Inflammatory macrophage (primary cell): Measurements from ENCODE around the gene COX11.

Experiments
- DNase-seq, 2 donors: peaks; one replicate each; pipeline ENCODE4 v3.0.0-alpha.2; 2020 to 2022

COX11 gene

DNA sequence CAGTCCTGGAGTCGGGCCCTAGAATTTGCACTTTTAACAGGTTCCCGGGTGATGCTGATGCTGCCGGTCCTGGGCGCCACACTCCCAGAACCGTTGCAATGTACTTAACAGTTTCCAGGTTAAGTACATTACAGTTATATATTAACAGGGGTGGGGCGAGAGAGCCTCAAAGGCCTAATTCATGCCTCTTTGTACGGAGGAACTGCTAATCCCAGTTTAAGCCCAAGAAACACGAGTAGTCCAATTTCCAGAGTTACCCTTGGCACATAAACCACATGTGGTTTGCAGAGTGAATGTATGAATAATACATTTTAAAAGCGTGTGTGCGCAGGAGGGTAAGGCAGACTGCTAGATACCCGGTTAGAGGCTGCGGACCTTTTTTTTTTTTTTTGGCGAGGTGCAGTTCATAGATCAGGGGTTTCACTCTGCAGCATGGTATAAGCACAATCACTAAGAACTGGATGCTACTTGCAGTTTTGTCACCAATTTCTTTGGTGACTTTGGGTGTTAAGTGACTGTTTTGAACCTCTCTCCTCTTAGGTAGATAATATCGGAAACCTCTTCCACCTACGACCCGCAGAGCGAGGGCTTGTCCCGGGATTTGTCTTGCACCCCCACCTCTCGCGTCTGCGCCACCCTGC, 713 bp downstream of the COX11 start:
- peak in 1 of 2 donors; percentile 13 for DNase-seq

DNA sequence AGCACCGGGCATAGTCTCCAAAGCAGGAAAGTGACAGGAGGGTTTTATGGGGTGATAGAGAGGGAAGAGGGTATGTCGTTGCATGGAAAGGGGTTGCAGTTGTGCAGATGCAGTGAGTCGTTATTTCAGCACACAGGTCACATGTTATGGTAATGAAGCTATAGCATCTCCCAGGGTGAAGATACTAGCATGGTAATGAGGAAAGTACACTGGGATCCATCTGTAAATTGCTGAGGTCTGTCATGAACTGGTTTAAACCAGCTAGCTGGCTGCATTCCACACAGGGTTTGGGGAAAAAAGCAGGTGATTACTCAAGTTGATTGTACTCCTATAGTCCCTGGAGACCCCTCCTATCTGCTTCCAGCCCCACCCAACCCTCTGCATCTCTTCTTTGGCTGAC, 11.7 kb downstream of the COX11 start:
- no peak for DNase-seq

DNA sequence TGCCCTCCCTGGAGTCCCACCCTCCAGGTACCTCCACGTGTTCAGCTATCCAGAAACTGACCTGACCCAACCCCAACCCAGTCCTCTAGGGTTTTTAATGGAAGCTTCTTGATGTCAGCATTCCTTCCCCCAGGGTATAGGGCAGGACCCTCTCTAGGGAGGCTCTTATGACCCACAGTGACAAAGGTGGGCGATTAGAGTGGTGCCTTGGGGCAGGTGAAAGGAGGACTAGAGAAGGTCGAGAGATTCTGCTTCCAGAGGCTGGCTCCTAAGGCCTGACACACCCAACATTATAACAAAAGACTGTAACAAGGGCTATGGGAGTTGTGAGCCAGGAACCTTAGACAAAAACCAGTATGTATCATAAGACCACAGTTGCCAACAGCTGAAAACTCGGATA, 17.2 kb downstream of the COX11 start:
- DNase-seq: no peak

DNA sequence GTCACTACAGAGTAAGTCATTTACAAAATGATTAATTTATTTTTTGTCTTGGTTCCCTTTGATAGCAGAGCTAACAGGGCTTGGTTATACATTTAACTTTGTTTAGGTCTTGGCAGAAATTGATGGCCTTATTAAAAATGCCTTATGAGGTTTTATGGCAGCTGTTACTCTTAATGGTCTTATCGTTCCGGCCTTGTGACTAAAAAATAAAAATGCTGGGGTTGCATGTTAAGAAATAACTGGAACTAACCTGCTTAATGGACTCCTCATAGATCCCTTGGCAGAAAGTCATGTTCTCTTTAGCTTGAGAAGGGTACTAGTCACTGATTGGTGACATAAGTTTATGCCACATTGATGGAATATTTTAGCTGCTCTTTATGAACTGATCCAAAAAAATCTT, 18.3 kb downstream of the COX11 start:
- no peak for DNase-seq

DNA sequence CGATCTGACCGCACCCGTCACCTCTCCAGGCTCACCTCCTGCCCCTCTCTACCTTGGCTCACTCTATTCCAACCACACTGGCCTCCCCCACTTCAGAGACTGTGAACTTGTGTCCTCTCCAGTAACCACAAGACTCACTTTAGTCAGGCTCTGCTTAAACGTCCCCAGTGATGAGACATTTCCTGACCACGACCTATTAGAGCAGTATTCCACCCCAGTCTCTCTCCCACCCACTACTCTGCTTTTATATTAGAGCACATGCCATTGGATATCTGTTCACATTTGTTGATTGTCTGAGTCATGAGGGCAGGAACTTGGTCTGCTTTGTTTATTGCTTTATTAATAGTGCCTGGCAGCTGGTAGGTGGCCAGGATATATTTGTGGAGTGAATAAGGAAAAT, 20.1 kb downstream of the COX11 start:
- DNase-seq: no peak

DNA sequence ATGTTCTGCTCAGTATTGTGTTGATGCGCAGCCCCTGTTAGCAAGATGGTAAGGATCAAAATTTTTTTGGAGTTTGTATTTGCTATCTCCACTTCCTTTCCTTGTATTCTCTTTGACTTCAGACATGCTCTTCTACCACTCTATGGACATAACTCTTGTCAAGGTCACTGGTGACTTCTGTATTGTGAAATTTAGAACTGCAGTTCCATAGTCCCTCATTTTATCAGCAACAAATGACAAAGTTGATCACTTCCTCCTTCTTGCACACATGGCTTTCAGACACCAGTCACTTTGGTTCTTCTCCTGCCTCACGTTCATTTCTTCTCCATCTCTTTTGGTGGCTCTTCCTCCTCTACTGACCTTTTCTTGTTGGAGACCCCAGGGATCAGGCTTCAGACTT, 21.1 kb downstream of the COX11 start:
- DNase-seq: no peak

DNA sequence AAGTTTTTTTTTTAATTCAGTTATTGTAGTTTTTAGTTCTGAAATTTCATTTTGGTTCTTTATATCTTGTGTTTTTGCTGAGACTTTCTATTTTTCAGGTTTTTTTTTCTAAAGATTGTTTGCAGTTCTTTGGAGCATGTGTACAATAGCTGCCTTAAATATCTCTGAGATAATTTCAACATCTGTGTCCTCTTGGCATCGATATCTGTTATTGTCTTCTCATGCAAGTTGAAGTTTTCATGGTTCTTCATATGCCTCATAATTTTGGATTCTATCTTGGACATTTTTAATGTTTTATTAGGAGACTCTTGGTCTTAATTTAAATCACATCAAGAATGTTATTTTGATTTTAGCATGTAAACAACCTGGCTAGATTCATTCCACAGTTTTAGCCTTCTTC, 22.8 kb downstream of the COX11 start:
- DNase-seq: no peak

DNA sequence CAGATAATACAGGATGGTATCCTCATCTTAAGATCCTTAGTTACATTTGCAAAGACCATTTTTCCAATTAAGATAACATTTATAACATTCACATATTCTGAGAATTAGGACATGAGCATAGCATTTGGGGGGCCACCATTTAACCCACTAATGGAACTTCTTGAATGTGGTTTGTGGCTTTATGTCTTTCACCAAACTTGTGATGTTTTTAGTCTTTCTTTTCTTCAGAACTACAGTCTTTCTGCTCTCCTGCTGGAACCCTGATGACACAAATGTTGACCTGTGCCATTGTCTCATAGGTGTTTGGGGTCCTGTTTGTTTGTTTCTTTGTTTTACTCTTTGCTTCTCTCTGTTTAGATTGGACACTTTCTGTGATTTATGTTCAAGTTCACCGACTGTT, 23.2 kb downstream of the COX11 start:
- no peak for DNase-seq

DNA sequence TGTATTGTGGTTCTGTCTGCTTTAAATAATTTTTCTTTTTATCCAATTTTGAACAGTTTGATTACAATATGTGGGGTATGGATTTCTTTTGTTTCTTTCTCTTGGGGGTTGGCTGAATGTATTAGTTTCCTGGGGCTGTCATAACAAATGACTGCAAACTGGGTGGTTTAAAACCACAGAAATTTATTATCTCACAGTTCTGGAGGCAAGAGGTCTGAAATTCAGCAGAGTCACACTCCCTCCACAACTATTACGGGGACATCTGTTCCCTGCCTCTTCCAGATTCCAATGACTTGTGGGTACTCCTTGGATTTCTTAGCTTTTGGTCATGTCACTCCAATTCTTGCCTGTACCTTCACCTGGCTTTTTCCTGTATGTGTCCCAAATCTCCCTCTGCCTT, 23.7 kb downstream of the COX11 start:
- no peak for DNase-seq

DNA sequence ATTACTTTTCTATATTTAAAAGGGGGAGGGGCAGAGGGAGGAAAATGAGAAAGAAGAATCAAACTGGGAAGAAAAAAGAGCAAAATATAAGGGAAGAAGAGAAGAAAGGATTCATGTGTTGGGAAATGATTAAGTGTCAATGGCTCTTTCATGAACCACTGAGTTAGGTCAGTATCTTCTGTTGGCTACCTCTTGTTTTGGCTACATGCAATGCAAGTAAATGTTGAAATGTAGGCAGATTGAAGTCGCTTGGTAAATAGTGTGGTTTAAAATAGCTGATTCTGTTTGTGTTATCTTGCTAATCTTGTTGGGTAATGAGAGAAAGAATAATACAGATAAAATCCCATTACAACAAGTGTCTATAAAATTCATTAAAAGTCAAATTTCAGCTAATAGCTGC, 27.2 kb downstream of the COX11 start:
- DNase-seq: no peak

DNA sequence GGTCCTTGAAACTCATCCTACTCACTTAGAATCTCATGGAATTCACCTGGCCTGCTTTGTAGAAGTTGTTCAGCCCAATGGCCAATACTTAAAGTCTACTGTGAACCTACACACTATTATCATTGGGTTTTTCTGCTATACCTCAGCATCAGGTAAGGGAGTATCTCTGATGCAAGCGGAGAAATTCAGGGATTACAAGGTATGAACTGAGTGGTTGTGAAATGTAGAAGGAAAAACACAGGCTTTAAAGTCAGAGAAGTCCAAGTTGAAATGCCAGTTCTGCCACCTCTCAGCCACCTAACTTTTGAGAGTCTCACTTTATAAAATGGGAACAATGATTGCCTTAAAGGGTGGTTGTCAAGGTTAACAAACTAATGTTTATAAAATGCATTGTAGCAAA, 31.0 kb downstream of the COX11 start:
- DNase-seq: no peak

DNA sequence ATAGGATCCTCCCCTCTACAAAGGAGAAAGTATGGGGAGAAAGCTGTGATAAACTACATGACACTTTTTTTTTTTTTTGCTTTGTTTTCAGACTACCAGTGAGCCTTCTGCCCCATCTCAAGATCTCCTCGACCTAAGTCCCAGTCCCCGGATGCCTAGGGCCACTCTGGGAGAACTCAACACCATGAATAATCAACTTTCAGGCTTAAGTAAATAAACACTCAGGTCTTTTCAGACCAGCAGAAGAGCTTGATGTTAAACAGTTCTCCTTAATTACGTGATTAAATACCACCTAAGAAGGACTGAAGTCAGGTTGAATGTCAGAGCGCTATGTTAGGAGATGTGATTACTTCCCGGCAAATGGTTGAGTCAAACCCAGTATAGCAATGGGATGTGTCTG, 31.4 kb downstream of the COX11 start:
- DNase-seq: no peak

DNA sequence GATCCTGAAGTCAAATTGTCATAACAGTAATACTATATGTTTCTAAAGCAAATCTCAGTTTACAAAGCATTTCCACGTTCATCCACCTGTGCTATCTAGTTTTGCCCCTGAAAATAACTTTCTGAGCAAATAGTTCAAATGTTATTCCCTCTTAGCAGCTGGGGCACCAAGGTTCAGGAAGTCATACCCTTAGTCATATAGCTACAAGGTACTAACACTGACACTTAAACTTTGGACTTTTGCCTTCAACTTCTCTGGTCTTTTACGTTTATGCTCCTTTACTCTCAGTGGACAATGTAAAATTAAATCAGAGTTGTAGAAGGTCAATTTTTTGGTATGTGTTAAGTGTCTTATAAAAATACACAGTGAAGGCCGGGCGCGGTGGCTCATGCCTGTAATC, 33.0 kb downstream of the COX11 start:
- no peak for DNase-seq

DNA sequence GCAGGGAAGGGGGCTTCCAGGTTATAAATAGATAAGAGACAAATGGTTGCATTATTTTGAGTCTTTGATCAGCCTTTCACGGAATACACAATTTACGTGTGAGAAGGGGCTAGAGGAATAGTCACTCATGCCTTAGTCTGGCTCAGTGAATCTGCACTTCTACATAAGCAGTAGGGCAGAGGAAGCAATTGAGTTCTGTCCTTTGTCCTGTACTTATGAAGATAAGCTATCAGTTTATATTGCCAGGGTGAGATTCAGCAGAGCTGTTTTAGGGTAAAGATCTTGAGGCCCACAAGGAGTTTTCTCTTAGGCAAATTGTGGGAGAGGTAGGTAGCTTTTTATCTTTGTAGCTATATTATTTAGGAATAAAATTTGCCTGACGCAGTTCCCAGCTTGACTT, 34.5 kb downstream of the COX11 start:
- DNase-seq: no peak

DNA sequence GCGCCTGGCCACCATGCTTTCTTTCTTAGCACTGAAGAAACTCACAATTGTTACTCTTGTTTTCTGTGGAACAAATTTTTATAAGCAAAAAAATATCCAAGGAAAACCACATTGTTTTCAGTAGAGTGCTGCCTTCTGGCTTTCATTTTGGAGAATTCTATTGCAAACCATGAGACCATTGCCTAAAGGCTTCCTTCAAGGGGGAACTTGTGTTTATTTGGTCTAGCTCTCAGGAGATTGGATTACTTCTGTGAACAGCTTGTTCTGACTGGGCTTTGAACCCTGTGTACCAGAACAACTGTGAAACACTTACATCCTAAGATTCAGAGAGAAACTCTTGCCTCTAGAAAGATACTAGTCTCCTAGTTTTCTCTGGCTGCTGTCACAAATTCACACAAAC, 35.7 kb downstream of the COX11 start:
- DNase-seq: no peak

DNA sequence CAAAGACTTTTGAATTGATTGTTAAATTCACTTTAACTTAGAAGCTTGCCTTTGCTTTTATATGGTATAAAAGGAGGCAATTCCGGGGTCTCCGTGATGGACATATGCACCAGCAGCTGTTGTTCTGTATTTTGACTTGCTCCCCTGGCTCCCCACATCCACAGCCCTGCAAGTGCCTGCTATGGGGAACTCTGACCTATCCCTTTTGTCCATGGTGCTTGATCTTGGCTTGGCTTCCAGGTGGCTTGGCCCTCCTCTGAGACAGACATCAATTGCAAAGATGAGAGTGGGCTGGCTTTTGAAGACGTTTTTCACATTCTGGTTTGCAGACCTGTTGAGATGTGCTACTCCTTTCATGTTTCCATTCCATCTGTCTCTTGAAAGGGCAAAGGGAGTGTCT, 40.9 kb downstream of the COX11 start:
- DNase-seq: no peak

DNA sequence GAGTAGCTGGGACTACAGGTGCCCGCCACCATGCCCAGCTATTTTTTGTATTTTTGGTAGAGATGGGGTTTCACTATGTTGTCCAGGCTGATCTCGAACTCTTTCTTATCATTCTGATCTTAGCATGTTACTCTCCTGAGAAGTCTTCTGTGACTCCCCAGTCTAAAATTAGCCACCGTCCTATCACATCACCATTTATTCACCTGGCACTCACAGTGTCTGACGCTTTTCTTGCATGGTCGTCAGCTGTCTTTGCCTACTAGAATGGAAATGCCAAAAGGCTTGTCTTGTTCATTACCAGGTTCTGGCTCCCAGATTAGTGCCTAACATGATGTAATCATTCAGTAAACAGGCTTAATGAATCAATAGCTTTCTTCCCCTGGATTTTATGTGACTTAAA, 44.0 kb downstream of the COX11 start:
- no peak for DNase-seq

DNA sequence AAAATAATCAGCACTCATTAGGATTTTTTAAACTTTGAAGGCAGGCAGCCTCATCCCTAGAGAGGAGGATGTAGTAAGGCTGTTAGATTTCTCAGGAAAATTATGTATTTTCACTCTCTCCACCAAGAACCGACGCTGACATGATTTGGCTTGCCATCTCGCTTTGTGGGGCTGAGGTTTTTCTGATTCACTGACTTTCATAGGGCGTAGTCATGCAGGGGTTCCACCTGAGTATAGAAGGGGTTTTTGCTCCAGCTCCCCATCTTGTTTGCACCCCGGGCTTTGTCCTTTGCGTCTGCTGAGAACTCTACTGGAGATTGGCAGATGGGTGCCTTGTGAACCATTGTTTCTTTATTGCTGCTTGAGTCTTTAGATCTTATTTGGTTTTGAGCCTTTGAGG, 47.6 kb downstream of the COX11 start:
- no peak for DNase-seq

DNA sequence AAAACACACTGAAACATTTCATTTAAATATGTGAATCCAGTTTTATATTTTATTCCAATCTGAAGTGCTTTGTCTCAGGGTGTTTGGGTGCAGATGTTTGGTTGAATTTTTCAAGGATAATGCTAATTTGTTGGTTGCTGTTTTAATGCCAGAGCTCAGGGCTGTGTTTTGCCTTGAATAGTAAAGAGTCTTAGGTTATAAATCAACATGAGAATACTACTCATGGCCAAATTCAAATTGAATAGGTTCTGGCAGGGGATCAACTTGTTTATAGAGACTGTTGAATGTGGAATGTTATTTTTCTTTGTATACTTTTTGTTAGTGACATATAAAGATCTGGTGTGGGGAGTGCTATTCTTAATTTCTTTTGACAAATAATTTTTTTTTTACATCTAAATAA, 49.0 kb downstream of the COX11 start:
- DNase-seq: no peak

DNA sequence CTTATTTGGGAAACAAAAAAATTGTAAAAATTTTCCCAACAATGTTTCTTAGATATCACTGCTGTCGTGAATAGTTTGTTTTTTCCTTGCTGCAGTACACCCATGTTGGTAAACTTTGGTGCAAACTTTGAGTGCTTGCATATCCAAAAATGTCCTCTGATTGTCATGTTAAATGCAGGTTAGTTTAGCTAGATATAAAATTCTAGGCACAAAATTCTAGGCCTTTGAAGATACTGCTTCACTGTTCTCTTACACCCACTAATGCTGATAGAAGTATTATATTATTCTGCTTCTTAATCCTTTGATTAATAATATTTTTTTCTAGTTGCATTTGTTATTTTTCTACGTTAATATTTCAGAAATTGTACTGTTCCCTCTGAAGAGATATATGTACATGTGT, 51.7 kb downstream of the COX11 start:
- no peak for DNase-seq
